EH (cell line): ENCODE results near the gene STAT4.
A peak's percentile ranks its signal among the peaks of the same experiment; 100 is the strongest.

Source experiments
- DNase-seq: peaks from one replicate; pipeline ENCODE4 v3.0.0-alpha.2; 2015; ENCODE audit warnings: low read depth

The STAT4 gene

DNA sequence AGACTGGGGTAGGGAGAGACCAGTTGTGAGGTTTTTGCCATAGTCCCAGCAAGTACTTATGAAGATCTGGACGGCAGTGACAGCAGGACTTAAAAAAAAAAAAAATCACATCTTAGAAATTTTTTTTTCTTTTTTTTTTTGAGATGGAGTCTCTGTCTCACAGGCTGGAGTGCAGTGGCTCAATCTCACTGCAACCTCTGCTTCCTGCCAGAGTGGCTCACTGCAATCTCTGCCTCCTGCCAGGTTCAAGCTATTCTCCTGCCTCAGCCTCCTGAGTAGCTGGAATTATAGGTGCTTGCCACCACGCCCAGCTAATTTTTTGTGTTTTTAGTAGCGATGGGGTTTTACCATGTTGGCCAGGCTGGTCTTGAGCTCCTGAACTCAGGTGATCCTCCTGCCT, 22.4 kb upstream of the STAT4 start:
- DNase-seq, result peak; percentile 35

DNA sequence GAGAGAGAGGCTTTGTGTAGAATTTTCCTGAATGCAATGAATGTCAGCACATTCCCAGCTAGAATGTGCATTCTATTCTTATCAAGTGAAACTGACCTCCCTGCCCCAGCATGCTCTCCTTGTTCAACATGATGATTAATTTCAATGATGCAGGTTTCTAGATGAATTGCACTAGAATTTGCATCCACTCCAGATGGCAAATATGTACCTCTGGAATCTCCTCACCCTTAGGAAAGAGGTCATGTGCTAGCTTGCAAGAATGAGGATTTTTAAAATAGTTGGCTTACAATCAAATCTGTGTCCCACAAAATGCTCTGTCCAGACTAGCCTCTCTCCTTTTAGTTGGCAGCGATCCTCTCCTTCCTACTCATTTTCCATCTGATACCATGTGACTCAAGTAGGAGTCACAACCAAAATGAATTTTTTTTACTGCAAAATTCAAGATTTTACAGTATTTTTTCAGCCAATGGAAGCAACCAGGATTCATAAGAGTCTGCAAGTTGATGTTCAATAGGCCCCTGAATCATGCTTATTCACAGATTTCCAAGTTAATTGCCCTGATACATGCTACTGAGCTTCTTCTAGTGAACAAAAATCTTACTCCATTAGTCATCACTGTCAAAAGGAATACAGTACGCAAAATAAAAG, 21.0 kb upstream of the STAT4 start:
- DNase-seq, result peak; percentile 98

DNA sequence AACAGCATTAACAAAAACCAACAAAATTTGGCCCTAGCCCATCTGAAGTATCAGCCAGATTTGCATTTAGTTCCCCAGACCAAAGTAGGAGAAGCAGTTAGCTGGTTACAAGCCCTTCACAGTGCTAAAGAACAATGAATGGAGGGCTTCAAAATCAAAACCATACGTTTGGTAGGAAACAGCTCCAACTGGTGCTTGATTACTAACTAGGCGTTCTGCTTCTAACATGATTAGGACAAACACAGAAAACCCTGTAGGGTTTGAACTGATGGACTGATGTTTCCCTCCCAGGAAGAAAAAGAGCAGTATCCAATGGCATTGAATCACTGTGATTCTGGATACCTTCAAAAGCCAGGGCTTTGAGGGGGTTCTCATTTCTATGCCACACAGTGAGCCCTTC, 20.5 kb upstream of the STAT4 start:
- DNase-seq, result no peak

DNA sequence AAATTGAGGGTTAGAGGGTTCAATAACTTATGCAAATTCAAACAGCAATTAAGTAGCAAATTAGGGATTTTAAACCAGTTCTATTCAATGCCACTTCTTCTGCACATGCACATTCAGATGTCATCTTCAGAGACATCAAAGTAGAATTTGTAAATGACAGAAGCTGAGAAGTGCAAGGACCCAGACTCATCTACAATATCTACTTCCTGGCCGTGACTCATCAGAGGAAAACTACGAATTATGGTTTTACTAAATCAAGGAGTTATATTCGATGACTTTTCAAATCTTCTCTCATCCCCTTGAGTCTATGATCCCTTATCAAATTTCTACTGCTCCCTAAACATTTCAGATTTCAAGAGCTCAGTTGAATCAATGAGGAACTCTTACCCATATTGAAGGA, 20.0 kb upstream of the STAT4 start:
- peak; percentile 36 for DNase-seq

DNA sequence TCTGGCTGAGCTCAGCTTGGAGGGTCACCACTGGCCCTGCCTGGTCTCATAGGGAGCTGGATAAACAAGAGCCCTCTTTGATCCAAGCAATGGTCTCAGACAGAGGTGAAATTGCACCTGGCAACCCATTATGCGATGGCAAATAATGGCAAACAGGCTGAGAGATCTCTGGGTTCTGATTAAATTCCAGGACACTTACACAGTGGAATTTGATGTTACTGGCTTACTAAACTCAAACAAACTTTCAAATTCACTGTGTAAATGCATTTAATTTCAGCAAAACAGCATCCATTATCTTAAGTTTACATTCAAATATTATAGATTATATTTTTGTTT, 19.5 kb upstream of the STAT4 start:
- DNase-seq, result peak; percentile 32

DNA sequence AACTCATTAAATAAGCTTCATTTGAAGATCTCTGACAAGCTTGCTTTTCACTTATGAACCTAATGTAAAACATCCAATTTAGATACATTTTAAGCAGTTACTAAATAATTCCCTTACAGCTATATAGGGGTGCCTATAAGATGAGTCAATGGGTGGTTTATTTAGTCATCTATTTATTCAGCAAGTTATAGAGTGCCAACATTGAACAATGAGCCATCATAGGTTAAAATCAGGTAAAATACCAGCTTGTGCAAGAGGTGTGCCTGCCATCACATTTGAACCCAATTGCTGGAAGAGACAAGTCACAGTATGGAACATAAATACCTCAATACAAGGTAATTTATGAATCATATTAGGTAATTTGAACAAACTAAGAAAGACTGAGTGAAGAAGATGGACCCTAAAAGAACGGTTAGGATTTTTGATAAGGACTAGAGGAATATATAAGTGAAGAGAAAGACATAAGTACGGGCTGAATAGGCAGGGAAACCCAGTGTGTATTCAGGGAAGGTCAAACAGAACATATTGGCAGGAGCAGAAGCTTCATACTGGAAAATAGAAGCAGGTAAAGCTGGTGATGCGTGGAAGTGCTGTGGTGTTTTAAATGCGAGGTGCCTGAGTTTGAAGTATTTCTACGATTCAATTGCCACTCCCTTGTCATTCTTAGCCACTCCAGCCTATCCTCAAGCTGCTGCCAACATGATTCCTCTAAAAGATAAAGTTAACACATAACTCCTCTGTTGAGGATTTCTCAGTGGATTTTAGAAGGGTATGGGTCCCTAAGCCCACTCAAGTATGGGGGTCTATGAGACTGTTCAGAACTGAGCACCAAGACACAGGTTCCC, 18.9 kb upstream of the STAT4 start:
- DNase-seq, result no peak

DNA sequence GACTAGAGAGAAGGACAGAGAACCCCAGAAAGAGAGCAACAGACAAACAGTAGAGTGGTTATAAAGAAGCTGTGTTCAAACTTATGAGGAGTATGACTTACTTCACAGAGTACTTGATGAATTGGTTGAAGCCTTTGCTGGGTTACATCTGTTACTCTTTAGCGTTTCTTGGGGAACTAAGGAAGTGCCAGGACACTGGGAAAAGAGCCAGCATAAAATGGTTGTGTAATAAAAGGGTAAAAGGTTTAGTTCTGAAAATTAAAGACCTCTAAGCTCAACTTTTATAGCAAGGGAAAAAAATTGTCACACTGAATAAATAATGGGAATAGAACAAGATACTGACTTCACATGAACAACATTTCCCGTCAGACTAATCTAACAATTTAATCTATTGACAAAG, 17.0 kb upstream of the STAT4 start:
- DNase-seq, result peak; percentile 95

DNA sequence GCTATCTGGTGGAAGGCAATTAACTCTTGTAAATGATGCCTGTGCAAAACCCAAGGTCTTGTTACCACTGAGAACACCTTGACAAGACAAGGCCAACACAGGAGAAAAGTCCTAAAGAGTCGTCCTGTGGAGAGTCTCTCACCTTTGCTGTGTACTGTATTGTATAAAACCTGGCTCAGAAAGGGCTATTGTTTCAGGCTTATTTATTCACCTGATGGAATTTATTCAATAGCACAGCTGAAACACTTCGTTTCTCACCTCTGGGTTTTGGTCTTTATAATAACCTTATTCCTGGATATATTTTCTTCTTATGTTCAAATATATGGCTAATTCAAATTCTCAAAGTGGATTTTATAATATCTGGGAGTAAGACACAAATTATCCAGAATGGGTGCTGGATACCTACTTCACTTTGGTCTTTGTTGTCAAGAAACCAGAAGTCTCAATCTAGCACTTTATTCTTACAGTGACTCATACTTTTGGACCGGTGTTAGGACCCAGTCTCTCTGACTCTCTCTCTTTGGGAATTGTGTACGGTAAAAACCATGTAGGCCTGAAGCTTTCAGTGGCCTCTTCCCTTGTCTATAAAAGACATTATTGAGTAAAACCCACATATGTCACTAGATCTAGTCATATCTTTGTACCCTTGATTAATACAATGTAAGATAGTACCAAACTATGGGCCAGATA, 16.1 kb upstream of the STAT4 start:
- DNase-seq, result no peak

DNA sequence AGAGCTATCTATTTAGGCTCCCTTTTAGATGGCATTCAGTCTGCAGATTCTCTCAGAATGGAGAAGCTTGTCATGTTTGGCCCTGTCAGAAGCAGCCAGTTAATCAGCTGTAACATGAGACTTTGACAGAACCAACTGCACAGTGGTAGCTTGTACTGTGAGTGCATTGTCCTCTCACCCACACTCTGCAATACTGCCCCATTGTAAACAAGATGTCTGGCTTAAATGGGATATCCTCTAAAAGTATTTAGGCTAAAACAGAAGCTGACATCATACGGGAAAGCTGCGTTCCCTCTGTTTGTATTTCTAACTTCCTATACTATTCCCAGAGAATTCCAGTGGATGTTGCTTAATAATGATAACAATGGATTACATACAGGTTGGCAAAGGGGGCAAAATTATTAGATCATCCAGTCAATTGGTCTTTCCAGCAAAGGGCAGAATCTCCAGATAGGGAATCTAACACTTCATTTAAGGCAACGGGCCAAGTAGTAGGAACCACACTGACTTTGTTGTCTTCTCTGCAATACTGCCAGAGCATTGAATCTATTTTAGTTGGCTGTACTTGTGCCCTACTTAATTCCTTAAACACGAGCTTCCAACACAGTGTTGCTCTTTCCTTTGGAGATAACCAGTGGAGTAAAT, 15.4 kb upstream of the STAT4 start:
- DNase-seq, result peak; percentile 87

DNA sequence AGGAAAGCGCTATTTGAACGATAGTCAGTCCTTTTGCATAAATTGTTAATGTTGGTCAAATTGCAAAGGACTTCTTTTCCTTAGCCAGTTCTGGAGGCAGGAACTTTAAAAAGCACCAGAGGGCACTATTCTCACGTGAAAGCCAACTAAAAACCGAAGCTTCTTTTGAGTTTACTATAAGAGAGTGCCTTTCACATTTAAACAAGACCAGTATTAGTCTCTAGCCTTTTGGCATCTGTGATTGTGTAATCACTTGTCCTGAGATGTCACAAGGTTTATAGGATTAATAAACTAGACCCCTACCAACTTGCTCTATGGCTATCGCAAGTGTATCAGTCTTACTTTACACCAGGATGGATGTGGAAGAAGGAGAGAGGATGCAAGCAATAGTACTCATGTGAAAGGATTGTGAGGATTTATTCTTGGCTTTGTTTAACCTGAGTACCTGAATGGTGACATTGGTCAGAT, 14.4 kb upstream of the STAT4 start:
- DNase-seq, result peak; percentile 71

DNA sequence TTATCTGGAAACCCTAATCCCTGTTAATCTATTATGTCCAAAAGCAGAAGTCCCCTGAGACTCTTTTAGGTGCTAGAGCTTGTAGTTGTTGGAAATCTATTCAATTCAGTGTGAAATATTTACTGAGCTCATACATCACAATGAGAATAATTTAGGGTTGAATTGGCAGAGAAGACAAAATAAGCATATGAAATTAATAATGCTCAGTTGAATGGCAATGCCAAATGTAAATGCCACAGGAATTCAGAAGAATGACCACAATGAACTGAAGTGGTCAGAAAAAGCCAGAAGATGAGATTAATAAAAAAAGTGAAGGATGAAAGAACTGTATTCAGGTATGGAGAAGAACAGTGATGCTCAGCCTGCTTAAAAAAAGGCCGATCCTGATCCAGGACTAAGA, 8.0 kb upstream of the STAT4 start:
- DNase-seq, result no peak

DNA sequence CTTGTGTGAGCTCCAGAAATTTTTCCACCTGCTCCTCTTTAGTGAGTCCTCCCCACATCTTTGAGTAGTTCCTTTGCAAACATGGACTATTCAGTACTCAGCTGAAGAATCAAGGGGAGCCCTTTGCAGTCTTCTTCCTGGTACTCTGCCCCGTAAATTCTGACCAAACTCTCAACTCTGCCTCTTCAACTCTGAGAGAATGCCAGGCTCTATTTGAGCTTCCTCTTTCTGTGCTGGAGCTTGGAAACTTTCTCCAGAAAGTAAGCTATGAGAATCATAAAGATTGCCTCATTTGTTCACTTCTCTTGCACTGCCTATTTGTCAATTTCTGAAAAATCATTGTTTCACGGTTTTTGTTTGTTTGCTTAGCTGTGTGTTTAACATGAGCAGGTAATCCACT, 7.4 kb upstream of the STAT4 start:
- DNase-seq, result no peak

DNA sequence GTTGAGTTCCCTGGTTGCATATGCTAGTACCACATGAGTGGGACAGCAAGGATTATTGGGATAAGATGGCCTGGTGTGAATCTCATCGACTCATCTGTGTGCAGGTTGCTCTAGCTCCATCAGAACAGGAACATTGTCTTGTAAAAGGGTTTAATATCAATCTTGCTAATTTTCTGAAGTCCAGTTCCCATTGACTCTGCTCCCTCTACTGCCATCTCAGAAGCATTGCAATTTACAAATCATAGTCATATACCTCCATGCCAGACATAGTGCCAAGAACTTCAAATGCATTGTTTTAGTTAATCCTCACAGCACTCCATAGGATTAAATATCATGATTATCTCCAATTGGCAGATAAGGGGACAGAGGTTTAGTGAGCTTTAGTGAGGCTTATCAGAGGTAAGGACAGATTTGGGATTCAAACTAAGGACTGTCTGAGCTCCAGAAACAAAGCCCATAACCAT, 4.8 kb upstream of the STAT4 start:
- DNase-seq, result peak; percentile 65

DNA sequence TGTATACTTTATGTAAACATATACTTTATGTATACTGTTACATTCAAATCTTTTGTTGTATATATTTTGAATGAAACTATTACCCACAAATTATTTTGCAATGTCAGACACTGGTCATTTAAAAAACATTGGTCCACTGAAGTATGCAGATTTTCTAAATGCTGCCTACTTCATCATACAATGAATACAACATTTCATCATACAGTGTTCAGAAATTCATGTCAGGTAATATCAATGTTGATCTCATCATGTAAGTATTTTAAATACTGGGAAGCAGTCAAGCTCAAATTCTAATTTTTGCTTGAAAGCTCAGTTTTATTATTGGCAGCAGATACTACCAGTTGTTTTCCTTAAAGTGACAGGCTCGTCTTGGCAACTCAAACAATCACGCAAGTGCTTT, 2.9 kb upstream of the STAT4 start:
- DNase-seq, result no peak

DNA sequence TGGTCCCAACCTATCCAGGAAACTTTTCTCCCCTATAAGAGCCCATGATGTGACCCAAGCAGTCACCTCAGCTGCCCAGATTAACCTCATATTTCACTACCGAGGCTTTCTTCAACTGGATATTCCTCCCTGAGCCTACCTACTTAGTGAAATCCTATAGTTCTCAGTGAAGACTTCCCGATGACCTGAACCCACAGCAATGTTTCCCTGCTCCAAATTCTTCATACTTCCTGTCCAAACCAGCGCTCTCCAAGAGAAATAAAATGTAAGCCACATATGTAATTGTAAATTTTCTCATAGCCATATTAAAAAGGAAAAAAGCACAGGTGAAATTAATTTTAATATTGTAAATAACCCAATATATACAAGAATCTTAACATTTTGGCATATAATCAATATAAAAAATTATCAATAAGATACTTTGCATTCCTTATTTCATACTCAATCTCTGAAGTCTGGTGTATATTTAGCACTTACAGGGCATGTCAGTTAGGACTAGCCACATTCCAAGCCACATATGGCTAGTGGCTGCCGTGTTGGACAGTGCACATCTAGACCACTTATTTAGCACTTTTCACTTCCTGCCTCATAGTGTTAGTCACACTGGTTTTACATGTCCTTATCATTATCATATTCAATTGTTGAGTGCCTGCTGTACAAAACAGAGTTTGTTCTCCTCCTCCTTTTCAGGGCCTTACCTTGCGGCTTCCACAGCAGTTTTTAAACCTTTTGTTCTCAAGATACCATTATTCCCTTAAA, 1.9 kb upstream of the STAT4 start:
- peak; percentile 87 for DNase-seq

DNA sequence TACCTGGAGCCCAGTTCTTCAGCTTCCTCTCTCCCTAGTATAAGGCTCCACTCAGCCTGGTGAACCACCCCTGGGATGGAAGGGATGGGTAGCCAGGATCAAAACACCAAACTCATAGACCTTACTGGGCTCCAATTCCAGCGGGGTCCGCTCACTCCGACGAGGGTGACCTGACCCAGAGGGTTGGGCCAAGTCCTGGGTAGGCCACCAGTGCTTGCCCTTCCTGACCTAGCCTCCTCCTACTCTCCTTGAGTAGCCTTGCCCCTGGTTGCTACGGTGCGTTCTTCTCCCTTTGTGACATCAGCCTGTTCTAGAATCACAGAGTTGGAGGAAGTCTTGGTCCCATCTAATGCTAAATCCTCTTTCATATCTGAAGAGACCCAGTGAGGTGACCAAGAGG, 537 bp upstream of the STAT4 start:
- no peak for DNase-seq

DNA sequence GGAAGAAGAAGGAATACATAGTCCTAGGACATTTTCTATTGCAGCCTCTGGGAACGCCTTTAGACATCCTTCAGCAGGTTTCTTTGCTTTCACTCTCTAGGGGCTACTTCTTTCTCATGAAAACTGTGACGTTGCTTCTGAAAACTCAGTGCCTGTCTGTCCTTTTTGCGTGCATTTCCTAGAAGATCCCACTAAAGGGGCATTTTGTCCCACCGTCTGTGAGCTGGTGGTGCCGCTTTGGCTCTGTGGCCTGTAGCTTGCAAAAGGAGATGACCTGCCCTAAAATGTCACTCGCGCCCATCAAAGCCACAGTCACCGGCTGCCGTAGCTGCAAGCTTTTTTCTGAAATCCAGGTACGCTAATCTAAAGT, 579 bp downstream of the STAT4 start:
- DNase-seq, result no peak

DNA sequence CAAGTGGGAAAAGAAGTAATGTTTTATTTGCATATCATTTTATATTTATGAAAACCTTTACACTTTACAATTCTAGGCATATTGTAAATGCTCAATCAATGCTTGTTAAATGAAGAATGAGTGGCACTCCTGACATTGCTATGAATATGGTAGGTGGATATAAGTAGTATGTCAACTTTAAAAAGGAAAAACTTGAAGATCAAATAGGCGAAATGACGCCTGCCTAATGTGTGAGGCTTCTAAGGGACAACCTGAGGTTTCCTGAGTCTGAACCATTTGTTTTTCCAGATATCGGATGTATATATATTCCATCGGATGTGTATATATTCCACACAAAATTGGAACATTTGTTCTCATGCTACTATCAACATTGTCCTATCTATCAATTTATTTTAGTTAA, 1.4 kb downstream of the STAT4 start:
- DNase-seq, result no peak

DNA sequence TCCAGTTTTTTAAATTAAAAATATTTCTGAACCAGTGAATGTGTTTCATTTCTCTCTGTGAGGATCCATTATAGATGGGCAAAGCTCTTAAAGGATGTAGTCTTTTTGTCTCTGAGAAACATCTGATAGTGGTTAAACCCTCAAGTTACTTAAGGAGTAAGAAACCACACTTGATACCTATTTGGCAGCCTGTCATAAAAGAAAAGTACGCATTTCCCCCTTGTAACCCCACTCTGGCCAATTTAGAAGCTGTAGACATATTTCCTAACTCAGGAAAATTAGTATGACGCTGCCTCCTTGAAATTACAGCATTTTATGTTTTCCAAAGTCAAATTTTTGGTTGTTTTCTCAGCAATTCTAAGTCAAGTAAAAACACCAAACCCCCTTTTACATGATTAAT, 2.0 kb downstream of the STAT4 start:
- DNase-seq, result no peak

DNA sequence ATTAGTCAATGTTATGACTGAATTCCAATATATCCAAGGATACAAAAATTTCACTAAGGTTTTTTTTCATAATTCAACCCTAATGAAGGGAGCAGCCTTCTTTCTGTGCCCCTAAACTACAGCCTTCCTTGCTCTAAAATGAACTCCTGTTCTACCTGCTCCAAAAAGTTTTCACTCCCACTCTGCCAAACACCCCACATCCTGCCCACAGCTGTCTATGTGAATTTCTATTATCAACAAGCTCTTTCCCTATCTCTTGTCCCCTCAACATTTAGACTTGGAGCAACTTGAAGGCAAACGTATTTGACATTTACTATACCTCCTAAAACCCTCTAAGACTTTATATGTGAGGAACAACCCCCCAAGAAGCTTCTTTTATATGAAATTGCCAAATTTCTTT, 2.5 kb downstream of the STAT4 start:
- DNase-seq, result no peak

DNA sequence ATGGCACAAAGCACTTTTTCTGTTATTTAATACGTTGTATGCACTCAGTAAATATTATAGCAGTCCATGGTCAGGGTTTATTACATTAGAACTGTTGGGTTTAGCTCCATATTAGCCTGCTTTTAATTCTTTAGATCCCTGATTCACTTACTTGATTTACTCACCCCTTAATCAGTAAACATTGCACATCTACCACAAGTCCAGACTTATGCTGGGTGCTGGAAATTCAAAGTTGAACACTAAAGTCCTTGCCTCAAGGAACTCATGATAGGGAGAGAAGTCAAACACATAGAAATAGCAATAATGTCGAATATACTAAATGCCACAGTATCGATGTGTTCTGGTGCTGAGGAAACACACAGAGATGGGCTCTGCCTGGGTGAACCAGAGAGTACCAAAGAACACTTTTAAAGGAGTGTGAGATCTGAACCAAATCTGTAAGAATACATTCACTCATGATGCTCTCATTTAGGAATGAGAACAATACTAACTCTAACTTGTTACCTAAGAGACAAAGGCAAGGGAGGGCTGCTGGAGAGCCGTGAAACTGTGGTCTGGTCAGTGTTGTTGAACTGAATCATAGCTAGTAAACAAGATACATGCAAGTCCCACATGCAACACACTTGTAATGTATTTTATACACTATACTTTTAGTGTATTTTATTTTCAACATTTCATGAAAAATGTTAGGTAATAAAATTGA, 4.9 kb downstream of the STAT4 start:
- DNase-seq, result no peak
